ENCODE results near the gene TMEM132C.

TMEM132C gene

GRCh38 chr12:128623748-128624147, 356.8 kb downstream of the TMEM132C start:
- DNase-seq, result no peak

- no peak for DNase-seq
These were observed 359.9 kb downstream of the TMEM132C start for GRCh38 chr12:128626808-128627320.

DNA sequence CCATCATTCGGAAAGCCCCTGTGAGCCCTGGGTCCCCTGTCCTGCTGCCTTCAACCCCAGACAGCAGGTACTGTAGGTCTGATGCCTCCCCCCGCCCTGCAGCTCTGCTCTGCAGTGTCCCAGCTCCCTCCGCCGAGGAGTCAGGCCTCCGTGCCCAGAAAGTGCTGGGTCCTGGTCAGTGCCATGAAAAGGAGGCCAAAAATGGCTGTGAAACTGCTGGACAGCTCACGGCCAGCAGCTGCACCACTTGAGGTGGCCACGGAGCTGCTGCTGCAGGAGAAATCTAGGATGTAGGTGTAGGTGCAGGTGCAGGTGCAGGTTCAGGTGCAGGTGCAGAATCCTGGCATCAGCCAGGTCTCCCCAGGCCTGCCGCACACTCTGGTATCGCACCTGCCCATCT, 360.7 kb downstream of the TMEM132C start:
- no peak for DNase-seq

DNA sequence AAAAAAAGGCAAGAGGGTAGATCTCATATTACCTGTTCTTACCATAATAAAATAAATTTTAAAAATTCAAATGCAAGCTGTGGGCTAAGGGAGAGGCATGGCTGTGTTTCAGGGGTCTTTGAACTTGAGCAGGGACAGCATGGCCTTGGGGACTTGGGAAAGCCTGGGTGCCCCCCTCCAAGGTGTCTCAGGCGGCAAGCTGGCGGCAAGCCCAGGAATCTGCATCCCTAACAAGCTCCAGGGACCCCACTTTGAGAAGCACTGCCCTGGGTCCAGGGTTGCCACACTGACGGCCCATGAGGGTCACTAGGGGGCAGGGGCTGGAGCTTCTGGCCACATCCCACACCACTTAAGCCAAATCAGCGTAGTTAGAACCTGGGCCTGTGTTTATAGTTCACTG, 363.0 kb downstream of the TMEM132C start:
- DNase-seq, result no peak

DNA sequence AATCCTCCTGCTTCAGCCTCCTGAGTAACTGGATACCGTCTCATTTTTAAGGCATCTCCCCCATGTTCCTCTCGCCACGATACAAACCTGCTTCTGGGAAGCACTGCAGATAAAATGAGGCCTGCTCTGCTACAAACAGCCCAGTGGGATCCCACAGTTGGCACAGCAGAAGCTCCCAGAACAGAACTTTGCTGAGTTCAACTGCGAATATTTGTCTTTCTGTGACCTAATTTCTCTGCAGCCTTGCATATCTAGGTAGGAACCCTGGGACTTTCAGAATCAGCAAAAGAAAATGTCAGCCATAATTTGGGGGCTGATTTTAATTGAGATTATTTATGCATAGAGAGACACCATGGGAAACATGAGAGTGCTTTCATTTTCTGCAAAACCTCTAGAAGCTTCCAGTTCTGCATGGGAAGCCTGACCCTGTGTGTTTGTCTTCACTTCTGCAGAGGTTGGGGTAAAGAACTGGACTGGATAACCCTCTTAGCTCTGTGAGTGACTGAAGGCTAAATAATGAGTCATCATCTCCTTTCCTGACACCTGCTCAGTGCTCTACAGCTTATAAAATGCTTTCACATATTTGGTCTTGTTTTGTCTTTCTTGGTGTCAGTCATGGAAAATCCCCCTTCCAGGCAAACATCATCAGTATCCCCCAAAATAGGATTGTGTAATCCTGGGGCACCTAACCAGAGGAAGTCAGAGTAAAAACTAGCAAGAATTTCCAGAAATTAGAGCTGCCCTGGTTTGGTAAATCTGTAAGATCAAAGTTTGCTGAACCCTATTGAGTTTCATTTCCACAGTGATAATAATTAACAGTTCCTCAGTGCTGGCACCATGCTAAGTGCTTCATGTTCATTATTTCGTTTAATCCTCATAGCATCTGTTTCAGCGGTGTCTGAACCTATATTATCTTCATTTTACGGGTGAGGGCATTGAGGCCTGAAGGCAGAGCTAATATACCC, 371.0 kb downstream of the TMEM132C start:
- DNase-seq, result no peak

DNA sequence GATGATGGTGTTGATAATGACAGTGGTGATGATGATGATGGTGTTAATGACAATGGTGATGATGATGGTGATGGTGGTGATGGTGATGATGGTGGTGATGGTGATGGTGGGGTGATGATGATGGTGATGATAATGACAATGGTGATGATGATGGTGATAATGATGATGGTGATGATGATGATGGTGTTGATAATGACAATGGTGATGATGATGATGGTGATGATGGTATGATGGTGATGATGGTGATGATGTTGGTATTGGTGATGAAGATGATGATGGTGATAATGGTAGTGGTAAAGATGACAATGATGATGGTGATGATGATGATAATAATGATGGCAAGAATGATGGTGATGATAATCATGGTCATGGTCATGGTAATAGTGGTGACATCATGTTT, 372.1 kb downstream of the TMEM132C start:
- no peak for DNase-seq

GRCh38 chr12:128643155-128643554, 376.2 kb downstream of the TMEM132C start:
- DNase-seq, result no peak

DNA sequence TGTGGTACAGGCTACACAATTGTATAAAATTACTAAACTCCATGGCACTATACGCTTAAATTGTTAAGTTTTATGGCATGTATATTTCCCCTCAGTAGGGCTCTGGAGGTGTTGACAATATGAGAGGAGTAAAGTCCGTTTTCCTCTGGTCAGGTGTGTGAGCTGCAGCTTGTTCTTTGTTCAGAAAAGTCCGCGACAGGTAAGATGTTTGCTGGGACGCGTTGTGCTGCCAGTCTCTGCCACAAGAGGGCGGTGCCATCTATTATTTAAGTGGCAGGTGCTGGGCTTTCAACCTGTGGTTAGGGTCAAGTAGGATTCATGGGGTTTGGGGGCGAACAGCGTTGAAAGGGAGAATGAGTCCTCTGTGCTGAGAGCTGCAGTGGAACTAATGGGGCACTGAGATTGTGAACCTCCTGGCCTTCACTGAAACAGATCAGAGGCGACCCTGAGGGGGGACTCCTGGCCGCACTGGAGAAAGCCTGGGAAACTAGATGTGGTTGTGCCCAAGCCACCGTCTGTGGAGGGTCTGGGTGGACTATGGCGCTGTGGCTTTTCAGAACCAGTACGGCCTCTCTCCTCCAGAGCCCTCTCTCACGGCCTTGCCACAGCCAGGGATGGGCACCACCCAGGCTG, 377.8 kb downstream of the TMEM132C start:
- DNase-seq, result peak; percentile 34

DNA sequence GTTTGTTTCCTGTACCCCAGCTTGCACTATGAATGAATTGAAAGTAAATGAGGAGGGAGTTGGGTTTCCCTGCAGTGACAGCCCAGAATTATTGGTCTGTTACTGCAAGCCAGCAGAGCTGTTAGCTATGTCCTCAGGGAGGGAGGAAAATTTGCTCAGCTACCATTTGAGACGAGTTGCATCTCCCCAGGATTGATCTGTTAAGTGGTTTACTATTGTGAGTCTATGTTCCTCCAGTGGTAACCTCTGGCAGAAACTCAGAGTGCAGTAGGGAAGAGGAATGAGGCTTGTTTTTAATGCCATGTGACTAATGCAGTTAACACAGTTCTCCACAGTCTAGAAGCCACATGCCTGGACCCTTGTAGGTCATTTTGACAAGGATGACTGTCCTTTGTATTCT, 382.9 kb downstream of the TMEM132C start:
- no peak for DNase-seq

DNA sequence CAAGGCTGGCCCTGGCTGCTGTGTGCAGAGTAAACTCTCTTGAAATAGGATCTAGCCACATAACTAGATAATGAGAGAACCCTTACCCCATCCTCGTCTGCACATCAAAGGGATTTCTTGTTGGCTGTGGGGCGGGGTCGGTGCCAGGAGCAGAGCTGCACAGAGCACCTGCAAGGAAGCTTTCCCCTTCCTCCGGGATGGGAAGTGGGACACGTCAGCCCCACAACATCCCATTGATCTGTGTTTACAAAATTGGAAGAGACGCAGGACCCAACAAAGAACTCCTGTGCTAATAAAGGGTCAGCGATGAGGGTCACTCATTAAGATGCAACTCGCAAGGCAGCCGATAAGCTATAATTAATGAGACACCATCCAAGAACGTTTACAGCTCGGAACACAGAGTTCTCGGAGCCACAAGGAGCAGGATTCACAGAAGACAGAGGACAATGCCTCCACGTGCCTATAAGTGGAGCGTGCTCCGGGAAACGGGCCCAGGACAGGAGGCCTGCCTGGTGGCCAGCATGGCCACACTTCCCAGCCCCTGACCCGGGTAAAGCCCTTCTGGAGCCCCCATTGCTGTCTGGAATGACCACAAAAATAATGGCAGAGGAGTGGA, 385.3 kb downstream of the TMEM132C start:
- DNase-seq, result no peak

DNA sequence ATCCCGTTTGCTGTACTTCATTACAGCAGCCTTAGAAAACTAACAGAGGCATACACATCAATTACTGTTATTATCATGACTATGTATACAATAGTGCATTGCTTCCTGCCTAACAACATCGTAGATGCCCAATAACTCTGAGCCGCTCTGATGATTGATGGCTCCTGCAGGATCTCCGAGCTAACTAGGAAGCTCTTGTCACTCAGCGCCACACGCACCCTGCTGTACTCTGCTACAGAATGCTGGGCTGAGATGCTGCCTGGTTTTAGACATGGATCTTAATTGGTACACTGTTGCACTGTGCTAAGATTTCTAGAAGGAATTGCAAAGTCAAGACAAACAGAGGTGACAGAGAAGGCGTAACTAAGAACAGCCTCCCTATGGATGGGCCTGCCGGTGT, 387.5 kb downstream of the TMEM132C start:
- DNase-seq, result no peak

DNA sequence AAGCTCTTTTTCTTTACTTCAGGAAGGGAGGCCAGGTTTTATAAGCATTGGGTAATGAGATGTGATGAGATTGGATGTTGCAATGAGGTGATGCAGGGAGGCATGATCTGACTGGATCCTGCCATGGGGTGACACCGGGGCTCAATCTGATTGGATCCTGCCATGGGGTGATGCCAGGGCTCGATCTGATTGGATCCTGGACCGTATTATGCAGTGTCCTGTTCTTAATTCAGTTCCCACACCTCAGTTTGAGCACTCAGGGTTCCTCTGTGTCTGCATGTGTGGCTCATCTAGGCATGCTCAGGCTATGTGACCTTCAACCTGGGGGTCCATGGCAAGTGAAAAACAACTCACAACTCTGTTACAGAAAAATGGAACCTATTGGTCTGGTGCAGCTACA, 390.4 kb downstream of the TMEM132C start:
- DNase-seq, result no peak

- no peak for DNase-seq
These were observed 393.7 kb downstream of the TMEM132C start for GRCh38 chr12:128660532-128661225.

GRCh38 chr12:128661226-128661569, 394.2 kb downstream of the TMEM132C start:
- no peak for DNase-seq

- no peak for DNase-seq
These were observed 395.1 kb downstream of the TMEM132C start for GRCh38 chr12:128662101-128662500.

DNA sequence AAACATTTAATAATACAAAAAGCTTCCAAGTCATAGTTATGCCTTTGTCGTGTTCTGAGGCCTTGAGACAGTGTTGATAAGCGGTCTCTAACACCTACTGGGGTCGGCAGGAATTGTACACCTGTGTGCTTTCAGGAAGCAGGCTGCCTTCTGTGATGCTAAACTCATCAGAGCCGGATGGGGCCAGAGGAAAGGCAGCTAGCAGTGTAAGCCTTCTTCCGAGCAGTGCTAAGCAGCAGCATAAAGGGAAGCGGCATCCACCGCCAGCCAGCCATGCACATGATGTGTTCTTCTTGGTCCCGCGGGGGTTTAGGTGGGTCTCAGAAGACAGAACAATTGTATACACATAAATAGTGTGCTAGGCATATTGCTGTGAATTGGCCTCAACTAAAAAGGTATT, 397.5 kb downstream of the TMEM132C start:
- DNase-seq, result no peak

- no peak for DNase-seq
These were observed 400.2 kb downstream of the TMEM132C start for GRCh38 chr12:128667193-128667592.

DNA sequence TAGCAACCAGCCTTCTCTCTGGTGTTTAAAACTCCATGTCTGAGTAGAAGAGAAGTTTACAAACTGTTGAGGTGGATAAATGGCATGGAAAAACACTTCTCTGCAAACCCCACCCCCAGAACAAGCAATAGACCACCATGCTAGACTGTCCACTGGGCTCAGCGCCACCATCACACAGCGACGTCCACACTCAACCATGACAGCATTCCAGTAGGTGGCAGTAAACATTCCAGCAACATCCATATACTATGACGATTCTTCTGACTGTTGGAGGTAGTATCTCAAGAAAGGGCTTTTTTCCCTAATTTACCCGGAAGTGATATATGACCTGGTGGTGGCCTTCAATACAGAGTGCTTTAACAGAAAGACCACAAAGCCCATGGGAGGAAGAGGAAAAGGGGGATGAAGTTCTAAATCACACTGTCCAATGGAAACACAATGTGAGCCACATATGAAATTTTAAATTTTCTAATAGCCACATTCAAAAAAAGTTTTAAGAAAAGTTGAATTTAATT, 404.6 kb downstream of the TMEM132C start:
- no peak for DNase-seq

GRCh38 chr12:128672428-128672827, 405.5 kb downstream of the TMEM132C start:
- no peak for DNase-seq

DNA sequence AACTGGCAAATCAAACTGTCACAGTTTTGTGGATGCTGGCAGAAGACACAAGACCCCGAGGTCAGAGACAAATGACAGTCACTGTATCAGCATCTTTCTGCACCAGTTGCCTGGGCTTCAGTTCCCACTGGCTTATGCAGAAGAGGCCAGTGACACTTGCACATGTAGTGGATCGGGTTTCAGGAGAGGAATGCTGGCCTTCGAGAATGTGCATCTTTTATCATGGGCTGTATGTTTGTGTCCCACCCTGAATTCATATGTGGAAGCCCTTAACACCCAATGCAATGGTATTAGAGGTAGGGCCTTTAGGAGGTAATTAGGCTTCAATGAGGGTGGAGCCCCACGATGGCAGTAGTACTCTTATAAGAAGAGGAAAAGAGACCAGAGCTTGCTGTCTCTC, 405.9 kb downstream of the TMEM132C start:
- no peak for DNase-seq

DNA sequence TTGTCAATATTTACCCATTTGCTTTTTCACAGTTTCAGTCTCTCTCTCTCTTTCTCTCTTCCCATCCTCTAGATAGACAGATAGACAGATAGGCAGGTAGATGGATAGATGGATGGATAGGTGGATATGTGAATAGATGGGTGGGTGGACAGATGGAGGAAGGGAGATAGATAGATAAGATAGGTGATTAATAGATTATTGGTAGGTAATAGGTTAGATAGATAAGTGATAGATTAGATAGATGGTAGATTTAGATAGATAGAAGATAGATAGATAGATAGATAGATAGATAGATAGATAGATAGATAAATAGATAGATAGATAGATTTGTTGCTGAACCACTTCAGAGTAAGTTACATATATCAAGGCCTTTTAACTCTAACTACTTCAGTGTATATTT, 408.6 kb downstream of the TMEM132C start:
- no peak for DNase-seq

- no peak for DNase-seq
These were observed 413.6 kb downstream of the TMEM132C start for GRCh38 chr12:128680555-128680954.
